NCI-H2196 (cell line): ENCODE results near the gene TENT5C.
A peak's percentile ranks its signal among the peaks of the same experiment; 100 is the strongest.

Experiments
- DNase-seq: peaks from one replicate; lab custom pipeline; 2025; ENCODE audit not compliant: unreplicated experiment; lab: John Stamatoyannopoulos, UW

The TENT5C gene

GRCh38 chr1:117632269-117633067 is 26.6 kb downstream of the TENT5C start:
- DNase-seq = peak; percentile 87

DNA sequence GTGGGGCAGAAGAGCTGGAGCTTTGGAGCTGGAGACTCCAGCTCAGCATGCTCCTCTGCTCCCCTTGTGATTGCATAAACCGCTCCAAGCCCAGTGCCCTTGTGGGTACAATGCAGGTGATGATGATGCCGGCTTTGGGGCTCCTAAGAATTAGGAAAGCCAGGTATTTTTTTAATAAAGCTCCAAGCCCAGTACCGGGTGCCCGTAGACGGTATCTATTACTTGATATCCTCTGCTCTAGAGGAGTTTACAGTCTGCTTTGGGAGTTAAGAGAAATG is 27.2 kb downstream of the TENT5C start:
- DNase-seq = no peak

- DNase-seq = no peak
These were observed 27.6 kb downstream of the TENT5C start for GRCh38 chr1:117633423-117633822.

DNA sequence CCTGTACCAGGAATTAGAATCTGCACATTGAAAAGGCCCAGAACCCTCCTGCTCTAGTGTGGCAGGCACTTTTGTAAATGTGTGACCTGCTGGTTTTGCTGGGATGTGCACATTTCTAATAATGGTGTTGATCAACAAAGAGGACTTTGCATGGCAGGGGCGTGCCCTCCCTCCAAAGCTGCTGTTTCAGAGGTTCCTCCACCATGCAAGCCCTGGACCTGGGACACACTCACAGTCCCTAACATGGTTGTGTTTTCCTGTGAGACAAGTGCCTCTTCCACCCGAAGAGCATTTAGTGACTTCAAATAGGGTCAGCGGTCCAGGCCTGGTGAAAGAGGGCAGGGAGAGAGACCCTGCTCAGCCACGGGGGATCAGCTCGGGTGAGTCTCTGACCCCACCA is 28.1 kb downstream of the TENT5C start:
- no peak for DNase-seq

DNA sequence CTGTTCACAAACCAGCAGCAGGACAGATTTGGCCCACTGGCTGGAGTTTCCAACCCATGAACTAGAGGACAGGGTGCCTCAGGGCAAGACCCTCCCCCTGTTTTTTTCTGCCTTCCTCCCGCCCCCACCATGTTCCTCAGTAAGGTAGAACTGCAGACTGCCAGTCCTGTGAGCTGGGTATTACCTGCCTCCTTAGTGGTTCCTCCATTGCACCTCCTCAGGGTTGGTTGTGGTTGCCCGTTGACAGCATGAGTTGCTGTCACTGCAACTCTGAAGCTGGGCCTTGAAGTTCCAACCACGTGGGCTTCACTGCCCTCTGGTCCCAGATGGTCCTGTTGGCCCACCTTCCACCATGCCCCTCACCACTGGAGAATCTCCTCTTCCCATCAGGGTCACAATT is 28.8 kb downstream of the TENT5C start:
- DNase-seq = no peak

DNA sequence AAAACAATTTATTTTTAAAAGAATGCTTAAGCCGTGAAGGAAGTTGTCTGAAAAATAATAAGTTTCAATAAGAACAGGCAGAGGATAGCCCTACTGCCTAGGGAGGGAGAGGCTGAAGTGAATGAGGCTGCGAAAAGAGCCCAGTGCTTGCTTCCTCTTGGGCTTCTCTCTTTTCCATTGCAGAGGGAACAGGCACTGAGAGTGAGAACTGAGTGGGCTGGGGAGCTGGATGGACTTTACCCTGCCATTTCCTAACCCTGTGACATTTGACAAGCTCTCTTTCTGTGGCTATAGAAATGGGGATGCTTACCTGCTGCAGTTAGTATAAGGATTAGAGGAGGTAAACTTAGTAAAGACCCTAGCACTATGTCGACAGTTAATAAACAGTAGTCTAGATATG is 30.0 kb downstream of the TENT5C start:
- no peak for DNase-seq

- no peak for DNase-seq
These were observed 31.0 kb downstream of the TENT5C start for GRCh38 chr1:117636637-117637425.

DNA sequence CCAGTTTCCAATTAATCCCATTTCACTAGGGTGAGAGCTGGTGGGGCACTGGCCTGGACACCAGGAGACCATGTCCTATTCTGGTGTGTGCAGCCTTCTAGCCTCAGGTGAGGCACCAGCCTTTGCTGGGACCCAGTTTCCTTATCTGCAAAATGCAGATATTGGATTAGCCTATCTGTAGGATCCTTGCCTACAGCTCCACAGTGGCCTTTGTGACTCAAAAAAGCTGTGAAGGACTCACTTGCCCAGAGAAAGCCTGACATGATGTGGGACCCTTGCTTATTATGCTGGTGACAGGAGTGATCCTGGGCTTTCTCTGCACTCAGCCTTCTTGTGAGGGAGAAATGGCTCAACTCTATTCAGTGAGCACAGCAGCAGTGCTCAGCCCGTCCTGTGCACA is 32.3 kb downstream of the TENT5C start:
- no peak for DNase-seq

DNA sequence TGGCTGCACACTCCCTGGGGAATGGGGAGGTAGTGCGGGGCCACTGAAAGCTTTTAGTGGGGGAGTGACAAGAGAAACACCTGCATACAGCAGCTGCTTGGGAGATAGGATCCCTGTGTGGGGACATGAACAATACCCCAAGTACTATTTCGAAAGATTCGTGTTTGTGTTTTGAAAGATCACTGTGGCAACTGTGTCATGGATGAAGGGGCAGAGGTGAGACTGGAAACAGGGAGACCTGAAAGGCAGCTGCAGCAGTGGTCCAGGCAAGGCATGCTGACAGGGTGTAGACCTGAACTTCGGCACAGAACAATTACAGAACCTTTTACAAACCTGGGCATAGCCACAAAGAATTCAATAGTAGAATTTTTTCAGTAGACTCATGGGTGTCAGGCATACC is 32.9 kb downstream of the TENT5C start:
- peak; percentile 69 for DNase-seq

DNA sequence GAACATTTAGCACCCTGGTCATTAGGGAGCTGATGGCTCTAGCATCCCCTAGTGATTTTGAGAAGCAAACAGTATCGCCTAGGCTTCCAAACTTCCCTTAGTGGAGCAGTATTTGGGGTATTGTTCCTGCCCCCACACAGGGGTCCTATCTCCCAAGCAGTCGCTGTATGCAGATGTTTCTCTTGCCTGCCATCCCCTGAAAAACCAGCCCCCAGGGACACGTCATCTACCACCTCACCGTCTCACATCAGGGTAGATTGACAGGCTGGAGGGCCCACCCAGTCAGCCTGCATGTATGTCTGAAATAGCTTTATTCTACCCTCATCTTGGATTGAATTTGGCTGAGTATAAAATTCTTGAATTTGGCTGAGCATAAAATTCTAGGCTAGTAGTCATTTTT is 33.9 kb downstream of the TENT5C start:
- no peak for DNase-seq

DNA sequence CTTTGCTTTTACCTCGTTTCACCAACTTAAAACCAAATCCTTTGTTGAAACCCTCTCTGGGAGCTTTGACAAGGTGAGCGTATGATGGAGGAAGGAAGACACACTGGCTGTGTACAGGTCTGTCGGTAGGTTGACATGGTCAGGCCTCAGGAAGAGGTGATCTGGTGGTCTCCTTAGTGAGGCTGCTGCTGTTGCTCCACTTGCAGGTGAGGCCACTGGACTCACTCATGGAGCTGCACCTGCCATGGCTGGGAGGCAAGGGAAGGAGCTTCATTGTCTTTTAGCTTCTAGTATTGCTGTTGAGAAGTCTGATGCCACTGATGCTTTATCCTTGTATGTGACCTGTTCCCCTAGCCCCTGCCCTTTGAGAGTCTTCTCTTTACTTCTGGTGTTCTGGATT is 35.7 kb downstream of the TENT5C start:
- no peak for DNase-seq

DNA sequence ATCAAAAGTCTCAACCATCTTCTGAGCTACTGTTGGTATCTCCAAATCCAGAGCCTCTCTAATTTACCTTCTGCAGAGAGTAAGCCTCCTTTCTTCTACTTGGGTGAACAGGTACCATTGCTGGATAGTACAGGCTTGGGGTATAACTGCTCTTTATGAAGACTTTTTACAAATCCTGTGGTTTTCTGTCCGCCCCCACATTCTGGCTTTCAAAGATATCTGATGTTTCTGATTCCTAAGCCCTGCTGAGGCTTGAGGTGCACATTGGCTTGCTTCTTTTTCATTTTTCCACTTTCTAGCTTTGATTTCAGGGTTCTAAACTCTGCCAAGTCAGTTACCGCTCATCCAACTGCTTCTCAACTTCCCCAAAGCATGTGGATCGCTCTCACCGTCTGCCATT is 37.1 kb downstream of the TENT5C start:
- DNase-seq = no peak

- DNase-seq = no peak
These were observed 37.8 kb downstream of the TENT5C start for GRCh38 chr1:117643601-117644000.

DNA sequence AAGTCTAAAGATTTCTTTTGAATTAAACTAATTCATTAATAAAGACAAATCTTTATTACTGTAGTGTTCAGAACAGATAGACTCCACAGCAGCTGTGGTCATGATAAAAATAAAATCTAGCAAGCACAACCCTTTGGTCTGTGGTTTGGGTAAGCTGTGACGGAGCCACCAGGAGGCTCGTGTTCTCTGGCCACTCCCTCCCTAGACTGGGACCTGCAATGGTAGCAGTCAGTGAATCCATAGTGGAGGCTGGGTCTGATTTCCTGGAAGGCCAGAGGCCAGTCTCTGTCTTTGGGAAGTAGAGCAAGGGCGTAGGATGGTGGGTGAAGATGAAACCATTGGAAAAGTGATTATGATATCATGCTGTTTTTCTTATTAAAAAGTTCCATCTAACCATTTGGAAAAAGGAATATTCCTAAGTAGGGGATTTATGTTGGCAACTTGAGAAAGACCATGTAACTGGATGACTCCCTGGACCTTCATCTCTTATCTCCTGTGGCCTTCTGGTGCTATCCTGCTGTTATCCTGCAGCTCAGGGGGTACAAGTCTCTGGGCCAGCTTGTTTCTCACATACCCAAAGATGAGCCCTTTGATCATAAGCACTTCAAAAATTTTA is 39.0 kb downstream of the TENT5C start:
- DNase-seq = no peak

DNA sequence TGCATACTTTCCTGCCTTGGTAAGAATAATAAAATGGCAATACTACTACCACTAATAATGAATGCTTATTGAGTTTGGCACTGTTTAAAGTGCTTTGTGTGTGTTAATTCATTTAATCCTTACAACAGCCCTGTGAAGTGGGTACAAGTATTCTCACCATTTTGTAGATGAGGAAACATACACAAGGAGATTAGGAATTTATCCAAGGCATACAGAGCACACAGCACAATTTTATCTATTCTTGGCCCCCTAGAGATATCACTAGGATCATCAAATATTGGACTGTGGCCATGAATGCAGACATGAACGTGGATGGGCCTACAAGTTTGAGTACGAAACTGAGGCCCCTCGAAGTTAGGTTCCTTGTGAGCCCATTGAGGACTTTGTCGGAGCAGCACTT is 39.5 kb downstream of the TENT5C start:
- no peak for DNase-seq

GRCh38 chr1:117646007-117646811 is 40.4 kb downstream of the TENT5C start:
- peak; percentile 12 for DNase-seq

DNA sequence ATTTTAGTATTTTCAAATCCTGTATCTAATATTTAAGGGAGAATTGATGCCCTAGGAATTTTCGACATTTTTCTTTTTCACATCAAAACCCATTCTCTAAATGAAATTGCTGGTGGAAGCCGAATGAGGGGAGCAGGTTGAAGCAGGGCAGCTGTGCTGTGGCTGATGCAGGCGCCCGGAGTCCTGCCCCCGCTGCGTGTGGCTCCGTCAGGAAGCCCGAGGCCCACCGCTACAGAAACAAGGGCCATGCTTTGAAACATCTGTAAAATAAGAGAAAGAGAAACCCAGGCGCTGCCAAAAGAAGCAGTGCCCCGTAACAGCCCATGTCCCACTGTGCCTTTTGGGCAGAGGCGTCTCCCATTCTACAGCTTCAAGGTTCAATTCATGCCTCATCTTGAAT is 41.1 kb downstream of the TENT5C start:
- DNase-seq = no peak

GRCh38 chr1:117648015-117648414 is 42.2 kb downstream of the TENT5C start:
- no peak for DNase-seq

- DNase-seq = no peak
These were observed 45.2 kb downstream of the TENT5C start for GRCh38 chr1:117650840-117651568.

DNA sequence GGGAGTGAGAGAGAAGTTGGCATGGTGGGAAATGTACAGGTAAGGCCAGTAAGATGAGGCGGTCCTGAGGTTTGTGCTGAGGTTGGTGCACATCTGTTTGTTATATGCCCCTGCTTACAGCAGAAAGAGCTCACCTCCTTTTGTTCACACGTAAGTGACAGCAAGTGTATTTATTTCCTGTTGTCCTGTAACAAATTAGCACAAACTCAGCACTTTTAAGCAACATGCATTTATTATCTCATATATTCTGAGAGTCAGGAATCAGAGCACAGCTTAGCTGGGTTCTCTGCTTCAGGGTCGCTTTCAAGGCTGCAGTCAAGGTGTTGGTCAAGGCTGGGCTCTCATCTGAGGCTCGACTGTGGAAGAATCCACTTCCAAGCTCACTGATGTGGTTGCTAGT is 45.8 kb downstream of the TENT5C start:
- DNase-seq = no peak

DNA sequence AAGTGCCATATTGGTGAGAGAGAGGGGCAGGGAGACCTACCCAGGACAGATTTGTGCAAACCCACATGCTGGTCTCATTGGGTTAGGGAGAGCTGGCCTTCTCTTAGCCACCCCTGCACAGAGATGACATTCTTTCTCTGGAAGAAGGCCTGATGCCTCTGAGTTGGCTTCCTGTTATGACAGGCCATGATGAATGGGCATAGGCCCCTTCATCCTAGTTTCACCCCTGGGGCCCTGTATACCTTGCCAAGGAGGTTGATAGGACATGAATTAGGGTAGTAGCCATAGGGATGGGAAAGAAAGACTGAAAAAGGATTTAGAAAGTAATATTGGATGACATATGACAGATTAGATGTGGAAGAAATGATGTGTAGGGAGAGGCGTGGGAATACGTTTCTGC is 46.6 kb downstream of the TENT5C start:
- DNase-seq = no peak
